ENCODE measurements around the gene SFTPB.

SFTPB gene

GRCh38 chr2:85635011-85635410, 33.0 kb downstream of the SFTPB start:
- TF ChIP-seq CEBPB (IDR thresholded peaks at IDR 0.05) (no peak), YY1 (IDR thresholded peaks at IDR 0.05; ENCODE audit: low read depth) (no peak), ZBTB7A (IDR thresholded peaks at IDR 0.05; ENCODE audit: low read depth) (no peak), EP300 (IDR thresholded peaks at IDR 0.05; ENCODE audit: borderline replicate concordance) (no peak), EGR1 (IDR thresholded peaks at IDR 0.05) (no peak), NFIC (IDR thresholded peaks at IDR 0.05) (no peak), FOXM1 (IDR thresholded peaks at IDR 0.05; ENCODE audit: borderline replicate concordance, low read depth) (no peak), CREB1 (IDR thresholded peaks at IDR 0.05; ENCODE audit: low read depth) (no peak), RAD21 (IDR thresholded peaks at IDR 0.05; ENCODE audit: low read depth) (no peak), TEAD4 (IDR thresholded peaks at IDR 0.05) (no peak), TAF1 (IDR thresholded peaks at IDR 0.05; ENCODE audit: low read depth) (no peak), TCF12 (IDR thresholded peaks at IDR 0.05; ENCODE audit: low read depth) (no peak)
- TF ChIP-seq, protein P1, sequence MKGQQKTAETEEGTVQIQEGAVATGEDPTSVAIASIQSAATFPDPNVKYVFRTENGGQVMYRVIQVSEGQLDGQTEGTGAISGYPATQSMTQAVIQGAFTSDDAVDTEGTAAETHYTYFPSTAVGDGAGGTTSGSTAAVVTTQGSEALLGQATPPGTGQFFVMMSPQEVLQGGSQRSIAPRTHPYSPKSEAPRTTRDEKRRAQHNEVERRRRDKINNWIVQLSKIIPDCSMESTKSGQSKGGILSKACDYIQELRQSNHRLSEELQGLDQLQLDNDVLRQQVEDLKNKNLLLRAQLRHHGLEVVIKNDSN (IDR thresholded peaks at IDR 0.05): no peak
- TF ChIP-seq, protein P2, sequence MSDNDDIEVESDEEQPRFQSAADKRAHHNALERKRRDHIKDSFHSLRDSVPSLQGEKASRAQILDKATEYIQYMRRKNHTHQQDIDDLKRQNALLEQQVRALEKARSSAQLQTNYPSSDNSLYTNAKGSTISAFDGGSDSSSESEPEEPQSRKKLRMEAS (IDR thresholded peaks at IDR 0.05): no peak
- TF ChIP-seq, protein P3, sequence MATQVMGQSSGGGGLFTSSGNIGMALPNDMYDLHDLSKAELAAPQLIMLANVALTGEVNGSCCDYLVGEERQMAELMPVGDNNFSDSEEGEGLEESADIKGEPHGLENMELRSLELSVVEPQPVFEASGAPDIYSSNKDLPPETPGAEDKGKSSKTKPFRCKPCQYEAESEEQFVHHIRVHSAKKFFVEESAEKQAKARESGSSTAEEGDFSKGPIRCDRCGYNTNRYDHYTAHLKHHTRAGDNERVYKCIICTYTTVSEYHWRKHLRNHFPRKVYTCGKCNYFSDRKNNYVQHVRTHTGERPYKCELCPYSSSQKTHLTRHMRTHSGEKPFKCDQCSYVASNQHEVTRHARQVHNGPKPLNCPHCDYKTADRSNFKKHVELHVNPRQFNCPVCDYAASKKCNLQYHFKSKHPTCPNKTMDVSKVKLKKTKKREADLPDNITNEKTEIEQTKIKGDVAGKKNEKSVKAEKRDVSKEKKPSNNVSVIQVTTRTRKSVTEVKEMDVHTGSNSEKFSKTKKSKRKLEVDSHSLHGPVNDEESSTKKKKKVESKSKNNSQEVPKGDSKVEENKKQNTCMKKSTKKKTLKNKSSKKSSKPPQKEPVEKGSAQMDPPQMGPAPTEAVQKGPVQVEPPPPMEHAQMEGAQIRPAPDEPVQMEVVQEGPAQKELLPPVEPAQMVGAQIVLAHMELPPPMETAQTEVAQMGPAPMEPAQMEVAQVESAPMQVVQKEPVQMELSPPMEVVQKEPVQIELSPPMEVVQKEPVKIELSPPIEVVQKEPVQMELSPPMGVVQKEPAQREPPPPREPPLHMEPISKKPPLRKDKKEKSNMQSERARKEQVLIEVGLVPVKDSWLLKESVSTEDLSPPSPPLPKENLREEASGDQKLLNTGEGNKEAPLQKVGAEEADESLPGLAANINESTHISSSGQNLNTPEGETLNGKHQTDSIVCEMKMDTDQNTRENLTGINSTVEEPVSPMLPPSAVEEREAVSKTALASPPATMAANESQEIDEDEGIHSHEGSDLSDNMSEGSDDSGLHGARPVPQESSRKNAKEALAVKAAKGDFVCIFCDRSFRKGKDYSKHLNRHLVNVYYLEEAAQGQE (IDR thresholded peaks at IDR 0.05; ENCODE audit: low read depth): no peak

- TF ChIP-seq FOXM1 (IDR thresholded peaks at IDR 0.05; ENCODE audit: borderline replicate concordance, low read depth) (no peak), TCF12 (IDR thresholded peaks at IDR 0.05; ENCODE audit: low read depth) (no peak), CREB1 (IDR thresholded peaks at IDR 0.05; ENCODE audit: low read depth) (no peak), TEAD4 (IDR thresholded peaks at IDR 0.05) (no peak), EP300 (IDR thresholded peaks at IDR 0.05; ENCODE audit: borderline replicate concordance) (no peak), RAD21 (IDR thresholded peaks at IDR 0.05; ENCODE audit: low read depth) (no peak), CEBPB (IDR thresholded peaks at IDR 0.05) (no peak), NFIC (IDR thresholded peaks at IDR 0.05) (no peak), YY1 (IDR thresholded peaks at IDR 0.05; ENCODE audit: low read depth) (no peak), ZBTB7A (IDR thresholded peaks at IDR 0.05; ENCODE audit: low read depth) (no peak), TAF1 (IDR thresholded peaks at IDR 0.05; ENCODE audit: low read depth) (no peak), EGR1 (IDR thresholded peaks at IDR 0.05) (no peak)
- TF ChIP-seq, protein P3 (IDR thresholded peaks at IDR 0.05; ENCODE audit: low read depth): no peak
- TF ChIP-seq, protein P1 (IDR thresholded peaks at IDR 0.05): no peak
- TF ChIP-seq, protein P2 (IDR thresholded peaks at IDR 0.05): no peak
Measured at GRCh38 chr2:85631316-85631715, 36.7 kb downstream of the SFTPB start.

DNA sequence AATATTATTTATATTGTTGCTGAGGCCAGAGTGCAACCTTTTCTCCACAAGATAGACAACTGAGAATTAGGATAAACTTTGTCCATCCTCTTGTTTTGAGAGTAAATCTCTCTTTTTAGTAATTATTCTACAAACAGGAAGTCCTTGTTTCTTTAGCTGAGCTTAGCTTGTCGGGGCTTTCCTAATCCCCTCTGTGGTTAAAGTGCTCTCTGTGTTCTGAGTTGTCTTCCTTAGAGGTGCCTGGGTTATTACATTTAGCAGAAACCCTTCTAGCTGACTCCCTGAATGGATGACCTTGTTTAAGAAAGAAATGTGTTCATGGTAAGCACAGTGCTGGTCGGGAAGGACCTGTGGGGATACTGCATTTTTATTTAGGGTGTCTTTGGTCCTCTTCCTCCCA, 39.3 kb downstream of the SFTPB start:
- no peak for TF ChIP-seq FOXM1 (IDR thresholded peaks at IDR 0.05; ENCODE audit: borderline replicate concordance, low read depth)
- no peak for TF ChIP-seq EGR1 (IDR thresholded peaks at IDR 0.05)
- TF ChIP-seq CREB1 (IDR thresholded peaks at IDR 0.05; ENCODE audit: low read depth): no peak
- no peak for TF ChIP-seq YY1 (IDR thresholded peaks at IDR 0.05; ENCODE audit: low read depth)
- TF ChIP-seq NFIC (IDR thresholded peaks at IDR 0.05): no peak
- TF ChIP-seq TCF12 (IDR thresholded peaks at IDR 0.05; ENCODE audit: low read depth): no peak

GRCh38 chr2:85623991-85624390, 44.0 kb downstream of the SFTPB start:
- no peak for TF ChIP-seq NFIC (IDR thresholded peaks at IDR 0.05)
- no peak for TF ChIP-seq EGR1 (IDR thresholded peaks at IDR 0.05)
- no peak for TF ChIP-seq EP300 (IDR thresholded peaks at IDR 0.05; ENCODE audit: borderline replicate concordance)
- TF ChIP-seq CEBPB (IDR thresholded peaks at IDR 0.05): no peak
- no peak for TF ChIP-seq FOXM1 (IDR thresholded peaks at IDR 0.05; ENCODE audit: borderline replicate concordance, low read depth)
- TF ChIP-seq, protein P2 (IDR thresholded peaks at IDR 0.05): no peak
- TF ChIP-seq CREB1 (IDR thresholded peaks at IDR 0.05; ENCODE audit: low read depth): no peak
- TF ChIP-seq ZBTB7A (IDR thresholded peaks at IDR 0.05; ENCODE audit: low read depth): no peak
- no peak for TF ChIP-seq TCF12 (IDR thresholded peaks at IDR 0.05; ENCODE audit: low read depth)
- TF ChIP-seq YY1 (IDR thresholded peaks at IDR 0.05; ENCODE audit: low read depth): no peak
- TF ChIP-seq TEAD4 (IDR thresholded peaks at IDR 0.05): no peak
- TF ChIP-seq, protein P1 (IDR thresholded peaks at IDR 0.05): no peak
- no peak for TF ChIP-seq RAD21 (IDR thresholded peaks at IDR 0.05; ENCODE audit: low read depth)

DNA sequence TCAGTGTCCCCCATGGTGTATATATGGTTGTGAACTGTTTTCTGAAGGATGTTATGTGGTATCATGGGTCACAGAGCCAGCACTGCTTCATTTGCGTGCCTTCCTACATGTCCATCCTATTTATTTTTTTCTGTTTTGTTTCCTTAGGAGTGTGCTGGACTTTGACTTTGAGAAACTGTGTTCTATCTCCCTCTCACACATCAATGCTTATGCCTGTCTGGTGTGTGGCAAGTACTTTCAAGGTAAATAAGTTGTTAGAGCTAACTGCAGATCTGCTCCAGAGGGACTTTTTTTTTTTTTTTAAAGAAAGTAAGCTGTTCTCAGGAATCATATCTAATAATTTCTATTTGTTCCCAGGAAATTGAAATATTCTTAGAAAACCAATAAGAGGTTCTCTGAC, 46.7 kb downstream of the SFTPB start:
- TF ChIP-seq NFIC (IDR thresholded peaks at IDR 0.05) (no peak), ZBTB7A (IDR thresholded peaks at IDR 0.05; ENCODE audit: low read depth) (no peak), YY1 (IDR thresholded peaks at IDR 0.05; ENCODE audit: low read depth) (no peak), RAD21 (IDR thresholded peaks at IDR 0.05; ENCODE audit: low read depth) (no peak), CREB1 (IDR thresholded peaks at IDR 0.05; ENCODE audit: low read depth) (no peak), EGR1 (IDR thresholded peaks at IDR 0.05) (no peak), EP300 (IDR thresholded peaks at IDR 0.05; ENCODE audit: borderline replicate concordance) (no peak), TCF12 (IDR thresholded peaks at IDR 0.05; ENCODE audit: low read depth) (no peak), CEBPB (IDR thresholded peaks at IDR 0.05) (no peak), TEAD4 (IDR thresholded peaks at IDR 0.05) (no peak), FOXM1 (IDR thresholded peaks at IDR 0.05; ENCODE audit: borderline replicate concordance, low read depth) (no peak), TAF1 (IDR thresholded peaks at IDR 0.05; ENCODE audit: low read depth) (no peak)
- TF ChIP-seq, protein P1 (IDR thresholded peaks at IDR 0.05): no peak
- TF ChIP-seq, protein P3 (IDR thresholded peaks at IDR 0.05; ENCODE audit: low read depth): no peak
- TF ChIP-seq, protein P2 (IDR thresholded peaks at IDR 0.05): no peak

Data from Ishikawa (cell line).